ENCODE data around the gene C11orf52.
"Not testable (repeated sequence)": the region's sequence is repeated elsewhere in the genome, so short reads cannot be mapped to it uniquely, and the experiment has no call there.

The C11orf52 gene

GRCh38 chr11:111913031-111913861 lies 5.5 kb upstream of the C11orf52 start:
- DNase-seq = no peak

DNA sequence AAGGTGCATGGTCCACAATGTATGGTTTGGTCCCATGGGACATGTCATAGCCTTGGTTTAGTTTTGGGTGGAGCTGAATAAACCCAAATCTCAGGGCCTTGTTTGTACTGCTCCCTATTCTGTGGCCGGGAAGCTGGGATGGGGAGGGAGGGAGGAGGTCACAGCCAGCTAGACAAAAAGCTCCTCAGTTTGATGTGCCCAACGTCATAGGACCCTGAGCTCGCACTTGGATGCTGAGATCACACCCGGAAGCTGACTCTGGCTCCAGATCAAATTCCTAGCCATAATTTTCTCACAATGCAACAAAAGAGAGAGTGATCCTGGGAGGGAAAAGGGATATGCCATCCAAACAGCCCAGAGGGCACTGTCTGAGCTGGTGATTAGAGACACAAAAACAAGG lies 4.7 kb upstream of the C11orf52 start:
- DNase-seq = no peak

GRCh38 chr11:111916768-111917167 lies 1.9 kb upstream of the C11orf52 start:
- DNase-seq = no peak

- no peak for DNase-seq
These were observed 1.4 kb upstream of the C11orf52 start for GRCh38 chr11:111917312-111917711.

DNA sequence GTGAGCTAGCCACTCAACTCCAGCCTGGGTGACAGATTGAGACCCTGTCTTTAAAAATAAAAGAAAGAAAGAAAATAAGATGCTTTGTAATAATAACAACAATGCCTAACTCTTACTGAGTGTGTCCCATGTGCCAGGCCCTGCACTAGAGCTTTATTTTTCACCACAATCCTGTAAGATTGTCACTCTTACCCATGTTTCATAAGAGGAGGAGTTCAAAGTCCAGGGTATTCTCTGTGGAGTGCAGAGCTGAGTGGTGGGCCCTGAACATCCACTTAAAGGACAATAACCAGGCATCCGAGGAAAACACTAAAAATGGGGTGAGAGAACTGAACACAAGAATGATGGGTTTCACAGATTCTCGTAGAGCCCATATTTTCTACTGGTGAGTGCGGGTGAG lies 925 bp upstream of the C11orf52 start:
- DNase-seq = no peak

DNA sequence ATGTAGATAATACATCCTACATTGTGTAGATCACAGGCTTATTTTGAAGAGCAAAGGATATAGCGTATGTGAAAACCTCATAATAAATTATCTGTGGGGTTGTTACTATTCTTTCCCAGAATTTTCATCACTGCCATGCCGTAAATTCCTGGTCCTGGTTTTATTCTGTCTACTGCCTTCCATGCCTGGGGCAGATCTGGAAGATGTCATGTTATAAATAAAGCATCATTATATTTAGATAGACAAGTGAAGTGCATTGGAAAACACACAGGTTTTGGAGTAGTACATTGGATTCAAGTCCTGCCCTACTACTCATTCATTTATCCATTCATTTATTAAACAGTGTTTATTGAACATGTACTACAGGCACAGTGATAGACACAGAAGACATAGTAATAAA lies 2.2 kb downstream of the C11orf52 start:
- DNase-seq = no peak

GRCh38 chr11:111921541-111922230 lies 3.0 kb downstream of the C11orf52 start:
- no peak for DNase-seq

DNA sequence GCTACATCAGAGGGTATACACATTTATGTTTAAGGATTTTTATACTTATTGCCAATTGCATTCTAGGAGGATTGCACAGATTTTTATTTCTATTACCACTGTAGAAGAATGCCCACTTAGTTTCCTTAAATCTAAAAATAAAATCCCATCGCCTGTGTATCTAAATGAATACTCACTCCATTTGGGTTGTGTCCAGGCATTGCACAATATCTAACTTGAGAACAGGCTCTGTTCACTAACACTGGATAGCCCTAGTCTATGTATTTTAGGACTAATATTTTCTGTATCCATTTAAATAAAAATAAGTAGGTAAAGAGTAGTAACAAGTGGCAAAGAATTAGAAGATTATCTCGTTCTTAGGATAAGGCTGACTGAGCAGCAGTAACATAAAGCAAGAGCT lies 4.1 kb downstream of the C11orf52 start:
- DNase-seq = no peak

- no peak for DNase-seq
These were observed 4.7 kb downstream of the C11orf52 start for GRCh38 chr11:111923351-111923788.

DNA sequence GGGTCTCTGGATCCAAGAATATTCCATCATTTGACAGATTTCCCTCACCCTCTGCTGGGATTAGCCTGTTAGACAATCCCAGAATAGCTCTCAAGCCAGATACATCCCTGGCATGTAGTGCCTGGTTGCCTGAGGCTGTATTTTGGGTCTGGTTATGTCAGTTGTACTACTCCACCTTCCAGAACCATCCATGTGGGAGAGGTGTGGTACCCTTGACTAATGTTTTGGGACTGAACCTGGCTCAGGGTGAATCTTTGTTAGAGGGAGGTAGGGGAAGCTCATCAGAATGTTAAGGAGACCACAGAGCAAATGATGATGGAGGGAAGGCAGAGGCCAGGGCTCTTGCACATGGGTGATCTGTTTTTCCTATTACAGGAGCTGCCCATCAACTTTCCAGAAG lies 5.2 kb downstream of the C11orf52 start:
- no peak for DNase-seq

DNA sequence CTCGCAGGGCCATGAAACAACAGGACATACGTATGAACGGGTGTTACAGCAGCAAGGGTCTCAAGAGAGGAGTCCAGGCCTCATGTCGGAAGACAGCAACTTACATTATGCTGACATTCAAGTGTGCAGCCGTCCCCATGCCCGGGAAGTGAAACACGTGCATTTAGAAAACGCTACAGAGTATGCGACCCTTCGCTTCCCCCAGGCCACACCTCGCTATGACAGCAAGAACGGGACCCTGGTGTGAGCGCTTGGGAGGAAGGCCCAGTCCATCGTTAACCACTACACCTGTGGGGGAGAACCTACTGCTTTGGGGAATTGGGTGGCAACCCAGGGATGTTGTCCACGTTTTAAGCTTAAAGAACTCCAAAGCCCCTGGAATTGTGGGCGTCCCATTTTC lies 7.2 kb downstream of the C11orf52 start:
- no peak for DNase-seq

GRCh38 chr11:111926505-111927391 lies 8.0 kb downstream of the C11orf52 start:
- peak; percentile 97 for DNase-seq

DNA sequence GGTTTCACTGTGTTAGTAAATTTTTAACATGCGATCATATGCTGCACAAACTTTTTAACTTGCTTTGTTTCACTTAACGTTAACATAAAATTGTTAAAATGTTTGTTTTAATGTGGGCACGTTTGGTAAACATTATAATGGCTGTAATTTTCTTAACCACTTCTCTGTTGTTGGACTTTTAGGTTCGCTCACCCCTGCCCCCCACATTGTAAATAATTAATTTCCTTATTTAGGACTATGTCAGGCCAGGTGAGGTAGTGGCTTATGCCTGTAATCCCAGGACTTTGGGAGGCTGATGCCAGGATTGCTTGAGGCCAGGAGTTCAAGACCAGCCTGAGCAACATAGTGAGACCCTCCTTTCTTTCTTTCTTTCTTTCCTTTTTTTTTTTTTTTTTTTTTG lies 11.8 kb downstream of the C11orf52 start:
- DNase-seq = no peak

DNA sequence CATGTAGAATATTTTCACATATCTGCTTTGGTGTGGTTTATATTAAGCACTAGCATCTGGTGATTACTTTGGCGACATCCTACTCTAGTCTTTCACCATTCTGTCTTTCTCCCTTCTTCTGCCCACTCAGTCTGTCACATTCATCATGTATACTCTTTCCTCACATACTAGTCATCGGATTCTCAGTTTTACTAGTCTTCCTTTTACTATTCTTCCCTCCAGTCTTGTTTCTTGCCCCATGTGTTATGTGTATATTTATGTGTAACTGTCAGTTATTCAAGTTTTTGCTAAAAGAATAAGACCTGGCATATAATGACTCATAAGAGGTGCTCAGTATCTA lies 13.9 kb downstream of the C11orf52 start:
- peak; percentile 82 for DNase-seq

GRCh38 chr11:111933176-111933575 lies 14.5 kb downstream of the C11orf52 start:
- not testable (repeated sequence) for DNase-seq

DNA sequence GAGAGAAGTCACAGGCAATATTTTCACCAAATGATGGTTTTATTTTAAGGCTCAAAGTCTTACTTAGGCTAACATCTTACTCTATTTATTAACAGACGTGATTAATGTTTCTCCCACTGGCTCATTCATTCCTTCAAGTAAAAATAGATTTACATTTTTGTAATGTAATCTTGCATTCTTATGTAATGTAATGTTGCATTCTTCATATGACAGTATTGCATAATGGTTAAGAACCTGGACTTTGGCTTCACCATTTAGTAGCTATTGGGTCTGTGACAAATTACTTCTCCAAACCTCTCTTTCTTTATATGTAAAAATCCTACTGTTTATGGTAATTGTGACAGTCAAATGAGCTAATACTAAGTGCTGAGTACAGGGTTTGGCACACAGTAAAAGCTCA lies 15.2 kb downstream of the C11orf52 start:
- no peak for DNase-seq

DNA sequence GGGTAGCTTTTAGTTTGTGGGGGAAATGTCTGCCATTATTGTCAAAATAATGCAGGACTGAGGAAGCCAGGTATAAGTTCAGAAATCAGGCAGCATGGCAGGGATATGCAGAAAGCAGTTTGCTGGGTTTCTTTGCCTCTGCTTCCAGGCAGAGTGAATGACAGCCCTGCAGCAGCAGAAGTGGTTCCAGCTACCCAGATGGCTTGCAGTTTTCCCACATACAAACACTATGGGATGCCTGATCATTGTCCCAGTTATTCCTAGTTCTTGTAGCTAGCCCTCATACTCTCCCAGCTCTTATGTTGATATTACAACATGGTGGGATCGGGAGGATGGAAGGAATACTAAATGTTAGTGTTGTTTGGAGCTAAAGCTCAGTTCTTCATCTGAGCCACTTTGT lies 15.6 kb downstream of the C11orf52 start:
- DNase-seq = no peak

GRCh38 chr11:111935317-111936039 lies 16.8 kb downstream of the C11orf52 start:
- DNase-seq = peak; percentile 56

GRCh38 chr11:111936040-111936540 lies 17.4 kb downstream of the C11orf52 start:
- no peak for DNase-seq

GRCh38 chr11:111937461-111937769 lies 18.7 kb downstream of the C11orf52 start:
- DNase-seq = no peak

GRCh38 chr11:111937844-111938243 lies 19.1 kb downstream of the C11orf52 start:
- no peak for DNase-seq

DNA sequence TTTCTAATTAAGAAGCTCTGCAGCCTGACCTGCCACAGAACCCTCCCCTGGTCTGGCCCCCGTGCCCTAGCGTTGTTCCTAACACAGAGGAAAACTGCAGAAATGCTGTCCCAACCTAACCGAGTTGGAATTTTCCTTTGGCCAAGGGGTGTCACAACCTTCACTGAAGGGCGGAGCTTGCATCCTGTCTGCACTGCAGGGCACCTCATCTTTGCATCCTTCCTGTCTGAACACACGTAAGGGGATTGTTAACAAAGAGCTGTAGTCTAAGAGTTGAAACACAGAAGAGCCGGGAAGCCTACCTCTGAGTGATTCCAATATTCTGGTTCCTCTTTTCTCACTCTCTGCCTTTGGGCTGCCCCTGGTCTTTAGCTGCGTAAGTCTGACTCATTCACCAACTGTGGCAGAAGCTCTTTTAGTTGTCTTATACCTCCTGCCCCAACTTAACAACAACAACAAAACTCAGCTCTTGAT lies 20.0 kb downstream of the C11orf52 start:
- DNase-seq = peak; percentile 80
